Keratinocyte (primary cell): ENCODE measurements around the gene KPNA3. TPM values are rescaled to one million over a fixed set of nuclear protein-coding genes. Genes with fewer than 3 reads are reported as not detected.

ENCODE experiments used
- DNase-seq: peaks from one replicate; pipeline ENCODE4 v3.0.0-alpha.2; 2011; ENCODE audit warnings: low read depth, missing footprints, low spot score
- FAIRE-seq: peaks from 2 replicates; lab custom pipeline; 2011; peaks lifted over from hg19 to GRCh38; lab: Jason Lieb, UNC
- H2AFZ ChIP-seq: 2 replicates; pipeline ENCODE4 v1.6.0; 2012; ENCODE audit warnings: low read length, control low read depth, inconsistent platforms; ENCODE audit not compliant: control insufficient read depth
- H3K27ac ChIP-seq: 2 replicates; pipeline ENCODE4 v1.5.1; 2011; ENCODE audit warnings: low read length; ENCODE audit not compliant: control insufficient read depth, insufficient read depth
- H3K27me3 ChIP-seq: 3 replicates; pipeline ENCODE4 v1.6.0; 2011; ENCODE audit warnings: low read length; ENCODE audit not compliant: control insufficient read depth, insufficient read depth; ENCODE audit errors: extremely low read depth
- H3K36me3 ChIP-seq, 2 experiments: 2 replicates in 1 of 2; 3 replicates in 1 of 2; pipeline ENCODE4 v1.5.1; 2011; ENCODE audit warnings: low read length in 2 of 2, mild to moderate bottlenecking in 1 of 2; ENCODE audit not compliant: control insufficient read depth in 2 of 2, insufficient read depth in 2 of 2; ENCODE audit errors: extremely low read depth in 1 of 2
- H3K4me1 ChIP-seq: 3 replicates; pipeline ENCODE4 v1.5.1; 2011; ENCODE audit warnings: low read length; ENCODE audit not compliant: control insufficient read depth, insufficient read depth; ENCODE audit errors: extremely low read depth
- H3K4me2 ChIP-seq: 3 replicates; pipeline ENCODE4 v1.6.0; 2011; ENCODE audit warnings: low read depth, low read length; ENCODE audit not compliant: control insufficient read depth, insufficient read depth; ENCODE audit errors: extremely low read depth
- H3K4me3 ChIP-seq, 3 experiments: fragments of 200-600 bp in 1 of 3; sonication (generic) in 1 of 3; 2 replicates in 2 of 3; 3 replicates in 1 of 3; pipeline ENCODE4 v1.5.1; 2011 to 2016; ENCODE audit warnings: low read length in 3 of 3, mild to moderate bottlenecking in 3 of 3, control low read depth in 2 of 3, inconsistent platforms in 1 of 3, low read depth in 1 of 3, mixed read lengths in 1 of 3, mixed run types in 1 of 3, moderate library complexity in 1 of 3; ENCODE audit not compliant: control insufficient read depth in 2 of 3, insufficient read depth in 2 of 3; ENCODE audit errors: extremely low read depth in 1 of 3
- H3K79me2 ChIP-seq: 2 replicates; pipeline ENCODE4 v1.6.0; 2012; ENCODE audit warnings: low read length; ENCODE audit not compliant: control insufficient read depth, insufficient read depth
- H3K9ac ChIP-seq: 3 replicates; pipeline ENCODE4 v1.6.0; 2011; ENCODE audit warnings: low read length; ENCODE audit not compliant: control insufficient read depth, insufficient read depth; ENCODE audit errors: extremely low read depth
- H3K9me1 ChIP-seq: 3 replicates; pipeline ENCODE4 v1.6.0; 2011; ENCODE audit warnings: low read length; ENCODE audit not compliant: control insufficient read depth, insufficient read depth; ENCODE audit errors: extremely low read depth
- H3K9me3 ChIP-seq: 2 replicates; pipeline ENCODE4 v1.5.1; 2012; ENCODE audit warnings: low read depth, low read length; ENCODE audit not compliant: control insufficient read depth
- H4K20me1 ChIP-seq: 3 replicates; pipeline ENCODE4 v1.6.0; 2011; ENCODE audit warnings: low read length; ENCODE audit not compliant: control insufficient read depth, insufficient read depth; ENCODE audit errors: extremely low read depth
- CTCF ChIP-seq, 3 experiments: IDR thresholded peaks in 1 of 3; conservative IDR thresholded peaks in 1 of 3; optimal IDR thresholded peaks in 1 of 3; 2 replicates in 2 of 3; 3 replicates in 1 of 3; pipeline versions ENCODE3 to v1.5.1; 2011; ENCODE audit warnings: low read length in 3 of 3, mild to moderate bottlenecking in 3 of 3, moderate library complexity in 2 of 3, control low read depth in 1 of 3, inconsistent platforms in 1 of 3; ENCODE audit not compliant: insufficient read depth in 2 of 3; ENCODE audit errors: extremely low read depth in 1 of 3
- EZH2 ChIP-seq: IDR thresholded peaks from one replicate; pipeline ENCODE4 v1.6.1; 2012; ENCODE audit warnings: inconsistent platforms, mild to moderate bottlenecking, low read length, moderate library complexity
- dilution Hi-C: fragments of 300-500 bp; cut with MboI; formaldehyde crosslinking; loops from one replicate; pipeline ENCODE4 v1.7.0; 2020; ENCODE audit warnings: low sequenced_read_pairs; ENCODE audit not compliant: extremely low pct_ligation_motif_present
- polyA plus RNA-seq, 5 experiments: library from polyadenylated mRNA; depleted of rRNA in 3 of 5; stranded (reverse) in 3 of 5; stranded (forward) in 1 of 5; unstranded in 1 of 5; fragments of >200 nt; gene quantifications; 1 replicate in 1 of 5; 2 replicates in 3 of 5; 3 replicates in 1 of 5; pipeline versions ENCODE4 v1.2.1 to v1.2.3, GENCODE V29; 2011 to 2012; ENCODE audit warnings: missing spikeins in 2 of 5, low read depth in 1 of 5, low replicate concordance in 1 of 5

Gene KPNA3
- polyA plus RNA-seq, 1 donor (not counting 4 experiments of a cell fraction or from before 2014, with no cell fraction given), result 37.3 TPM

GRCh38 chr13:49693877-49694276, 98.6 kb downstream of the KPNA3 start:
- Histone ChIP-seq H3K27me3 (no peaks in the 10 kb centered on the region), H3K4me1 (peaks cover 7% of the 10 kb centered on the region), H3K4me2 (no peak overlapping the region), H3K9me1 (no peaks in the 10 kb centered on the region), H3K36me3 (no peaks in the 10 kb centered on the region), H3K79me2 (peaks cover 20% of the 10 kb centered on the region), H3K9ac (no peak overlapping the region), H3K4me3 (no peak overlapping the region), H2AFZ (no peak overlapping the region), H3K9me3 (no peaks in the 10 kb centered on the region), H3K27ac (no peak overlapping the region), H4K20me1 (no peaks in the 10 kb centered on the region)
- FAIRE-seq (no peak), DNase-seq (no peak)
- no peak for TF ChIP-seq EZH2
- TF ChIP-seq CTCF (optimal IDR thresholded peaks at IDR 0.05 in 1 of 3, IDR thresholded peaks at IDR 0.05 in 1 of 3, conservative IDR thresholded peaks at IDR 0.05 in 1 of 3; ENCODE audit: extremely low read depth in 1 of 3, insufficient read depth in 2 of 3, low read length in 3 of 3), result no peak
- dilution Hi-C loops, result no loop called here

- Histone ChIP-seq H2AFZ (no peak overlapping the region), H3K9ac (no peak overlapping the region), H3K4me1 (peaks cover 7% of the 10 kb centered on the region), H4K20me1 (no peaks in the 10 kb centered on the region), H3K9me1 (no peaks in the 10 kb centered on the region), H3K36me3 (no peaks in the 10 kb centered on the region), H3K27me3 (no peaks in the 10 kb centered on the region), H3K9me3 (no peaks in the 10 kb centered on the region), H3K79me2 (peaks cover 24% of the 10 kb centered on the region), H3K4me2 (no peak overlapping the region), H3K4me3 (no peak overlapping the region), H3K27ac (no peak overlapping the region)
- DNase-seq, result no peak
- FAIRE-seq, result no peak
- dilution Hi-C loops, result no loop called here
- TF ChIP-seq CTCF (optimal IDR thresholded peaks at IDR 0.05 in 1 of 3, IDR thresholded peaks at IDR 0.05 in 1 of 3, conservative IDR thresholded peaks at IDR 0.05 in 1 of 3; ENCODE audit: extremely low read depth in 1 of 3, insufficient read depth in 2 of 3, low read length in 3 of 3), result no peak
- TF ChIP-seq EZH2, result no peak
These were observed 99.2 kb downstream of the KPNA3 start for GRCh38 chr13:49693191-49693733.
